ENCODE measurements around the gene FARS2. TPM values are rescaled to one million over a fixed set of nuclear protein-coding genes. Genes with fewer than 3 reads are reported as not detected.
"Not testable (repeated sequence)": the region's sequence is repeated elsewhere in the genome, so short reads cannot be mapped to it uniquely, and the experiment has no call there.

The FARS2 gene
- total RNA-seq, 2 experiments from 2014 or later: 16.7 to 20.2 TPM

- ChIA-PET POLR2A (no interaction called here), CTCF (interaction anchor here (0.8 kb wide), 1 partner anchor 202 kb away, joined by 3 read pairs; no protein-coding TSS in a partner anchor)
- Mint-ChIP-seq H3K4me1 (ENCODE audit: low read depth) (no peaks in the 10 kb centered on the region), H3K27ac (no peak overlapping the region), H3K9me3 (ENCODE audit: insufficient read depth) (no peaks in the 10 kb centered on the region), H3K4me3 (no peak overlapping the region), H3K27me3 (ENCODE audit: low read depth) (no peaks in the 10 kb centered on the region), H3K36me3 (ENCODE audit: low read depth) (peaks cover 7% of the 10 kb centered on the region)
- ATAC-seq: no peak
- DNase-seq: no peak
Measured at GRCh38 chr6:5559651-5560050, 298.3 kb downstream of the FARS2 start.

DNA sequence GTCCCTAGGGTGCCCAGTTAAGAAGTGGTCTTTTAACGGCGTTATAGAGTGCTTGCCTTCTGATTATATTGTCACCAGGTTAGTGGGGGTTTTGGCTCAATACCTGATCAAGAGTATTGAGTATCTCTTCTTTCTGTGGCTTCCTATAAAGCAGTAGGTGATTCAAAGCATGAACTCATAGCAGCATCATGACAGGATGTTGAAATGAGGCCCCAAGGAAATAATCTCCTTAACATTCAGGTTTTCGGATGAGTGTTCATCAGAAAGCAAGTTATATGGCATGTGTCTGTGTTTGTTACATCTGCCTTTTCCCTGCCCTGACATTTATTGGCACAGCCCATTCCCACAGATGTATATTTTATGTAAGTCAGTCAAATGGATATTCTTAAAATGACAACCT is 301.0 kb downstream of the FARS2 start:
- ATAC-seq: no peak
- DNase-seq: no peak
- Mint-ChIP-seq H3K27ac (no peak overlapping the region), H3K4me3 (no peak overlapping the region), H3K36me3 (ENCODE audit: low read depth) (peaks cover 15% of the 10 kb centered on the region), H3K9me3 (ENCODE audit: insufficient read depth) (peaks cover 5% of the 10 kb centered on the region), H3K4me1 (ENCODE audit: low read depth) (peaks cover under 1% of the 10 kb centered on the region), H3K27me3 (ENCODE audit: low read depth) (no peaks in the 10 kb centered on the region)
- ChIA-PET CTCF (interaction anchor here (1.5 kb wide), 1 partner anchor 91 kb away, joined by 4 read pairs; no protein-coding TSS in a partner anchor), POLR2A (no interaction called here)

DNA sequence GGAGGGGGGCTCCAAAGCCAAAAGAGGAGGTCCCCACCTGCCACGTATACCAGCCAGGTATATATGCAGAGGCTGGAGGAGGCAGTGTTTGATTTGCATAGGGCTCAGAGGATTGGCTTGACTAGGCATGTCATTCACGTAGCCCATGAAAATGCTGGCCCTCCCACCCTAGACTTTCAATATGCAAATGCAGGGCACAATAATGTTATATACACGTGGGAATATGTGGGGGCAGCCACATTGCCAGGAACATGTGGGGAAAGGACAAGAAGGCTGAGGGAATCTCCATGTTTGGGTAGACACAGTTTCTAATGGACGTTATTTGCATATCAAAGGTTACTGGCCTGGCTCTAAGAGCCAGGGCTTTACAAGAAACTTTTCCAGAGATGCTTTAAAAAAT is 301.8 kb downstream of the FARS2 start:
- Mint-ChIP-seq H3K36me3 (ENCODE audit: low read depth) (peaks cover 15% of the 10 kb centered on the region), H3K9me3 (ENCODE audit: insufficient read depth) (peaks cover 5% of the 10 kb centered on the region), H3K4me3 (no peak overlapping the region), H3K27ac (no peak overlapping the region), H3K4me1 (ENCODE audit: low read depth) (peaks cover 8% of the 10 kb centered on the region), H3K27me3 (ENCODE audit: low read depth) (no peaks in the 10 kb centered on the region)
- POLR2A ChIA-PET: no interaction called here
- DNase-seq (no peak), ATAC-seq (no peak)
- CTCF ChIA-PET: no interaction called here

DNA sequence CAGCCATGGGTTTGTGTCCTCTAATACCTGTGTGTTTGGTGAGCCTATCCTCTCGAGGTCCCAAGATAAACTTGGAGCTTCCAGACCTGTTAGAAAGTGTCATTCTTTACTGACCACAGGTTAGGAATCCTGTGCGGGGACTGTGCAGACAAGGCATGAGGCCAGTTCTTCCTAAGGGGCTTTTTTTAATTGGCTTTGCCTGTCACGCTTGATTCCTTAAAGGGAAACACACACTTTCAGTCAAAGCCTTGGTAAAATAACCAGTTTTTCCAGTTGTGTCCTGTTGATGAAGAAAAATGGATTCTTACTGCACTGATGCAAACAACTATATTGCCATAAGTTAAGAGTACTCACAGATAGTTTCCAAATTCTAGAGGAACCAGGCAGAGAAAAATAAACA is 303.4 kb downstream of the FARS2 start:
- H3K4me1 Mint-ChIP-seq (ENCODE audit: low read depth); POLR2A ChIA-PET; H3K9me3 Mint-ChIP-seq (ENCODE audit: insufficient read depth); H3K4me3 Mint-ChIP-seq; ATAC-seq; H3K27me3 Mint-ChIP-seq (ENCODE audit: low read depth); CTCF ChIA-PET; DNase-seq; H3K27ac Mint-ChIP-seq: not testable (repeated sequence)
- peaks cover 15% of the 10 kb centered on the region for H3K36me3 Mint-ChIP-seq (ENCODE audit: low read depth)

GRCh38 chr6:5565971-5566370 is 304.7 kb downstream of the FARS2 start:
- H3K4me1 Mint-ChIP-seq (ENCODE audit: low read depth): peaks cover 8% of the 10 kb centered on the region
- ChIA-PET POLR2A (no interaction called here), CTCF (no interaction called here)
- H3K36me3 Mint-ChIP-seq (ENCODE audit: low read depth): peaks cover 15% of the 10 kb centered on the region
- H3K9me3 Mint-ChIP-seq (ENCODE audit: insufficient read depth): peaks cover 5% of the 10 kb centered on the region
- ATAC-seq (no peak), DNase-seq (no peak)
- H3K4me3 Mint-ChIP-seq: no peak overlapping the region
- no peak overlapping the region for H3K27ac Mint-ChIP-seq
- no peaks in the 10 kb centered on the region for H3K27me3 Mint-ChIP-seq (ENCODE audit: low read depth)

- ChIA-PET POLR2A (no interaction called here), CTCF (no interaction called here)
- no peak overlapping the region for H3K27ac Mint-ChIP-seq
- H3K27me3 Mint-ChIP-seq (ENCODE audit: low read depth): no peaks in the 10 kb centered on the region
- peaks cover 15% of the 10 kb centered on the region for H3K36me3 Mint-ChIP-seq (ENCODE audit: low read depth)
- DNase-seq (no peak), ATAC-seq (no peak)
- peaks cover 8% of the 10 kb centered on the region for H3K4me1 Mint-ChIP-seq (ENCODE audit: low read depth)
- no peak overlapping the region for H3K4me3 Mint-ChIP-seq
- H3K9me3 Mint-ChIP-seq (ENCODE audit: insufficient read depth): peaks cover 5% of the 10 kb centered on the region
Measured at GRCh38 chr6:5566718-5567117, 305.4 kb downstream of the FARS2 start.

DNA sequence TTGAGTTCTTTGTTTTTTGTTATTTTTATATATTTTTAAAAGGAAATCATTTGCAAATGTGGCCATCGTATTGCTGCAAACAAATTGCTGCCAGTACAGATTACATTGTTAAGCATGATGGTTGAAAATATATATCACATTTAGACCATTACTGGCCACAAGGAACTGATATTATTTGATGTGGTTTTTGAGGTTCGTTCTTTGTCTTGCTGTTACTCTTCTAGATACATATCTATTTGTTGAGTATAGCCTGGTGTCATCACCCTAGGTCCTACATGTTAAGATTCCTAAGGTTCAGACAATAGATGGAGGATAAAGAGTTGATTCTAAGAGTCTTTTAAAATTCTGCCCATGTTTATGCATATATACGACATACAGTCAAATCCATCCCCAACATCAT is 306.0 kb downstream of the FARS2 start:
- H3K36me3 Mint-ChIP-seq (ENCODE audit: low read depth): peaks cover 15% of the 10 kb centered on the region
- ChIA-PET CTCF (no interaction called here), POLR2A (no interaction called here)
- peaks cover 5% of the 10 kb centered on the region for H3K9me3 Mint-ChIP-seq (ENCODE audit: insufficient read depth)
- no peak overlapping the region for H3K4me3 Mint-ChIP-seq
- no peak overlapping the region for H3K27ac Mint-ChIP-seq
- DNase-seq (no peak), ATAC-seq (no peak)
- no peaks in the 10 kb centered on the region for H3K27me3 Mint-ChIP-seq (ENCODE audit: low read depth)
- peaks cover 8% of the 10 kb centered on the region for H3K4me1 Mint-ChIP-seq (ENCODE audit: low read depth)

DNA sequence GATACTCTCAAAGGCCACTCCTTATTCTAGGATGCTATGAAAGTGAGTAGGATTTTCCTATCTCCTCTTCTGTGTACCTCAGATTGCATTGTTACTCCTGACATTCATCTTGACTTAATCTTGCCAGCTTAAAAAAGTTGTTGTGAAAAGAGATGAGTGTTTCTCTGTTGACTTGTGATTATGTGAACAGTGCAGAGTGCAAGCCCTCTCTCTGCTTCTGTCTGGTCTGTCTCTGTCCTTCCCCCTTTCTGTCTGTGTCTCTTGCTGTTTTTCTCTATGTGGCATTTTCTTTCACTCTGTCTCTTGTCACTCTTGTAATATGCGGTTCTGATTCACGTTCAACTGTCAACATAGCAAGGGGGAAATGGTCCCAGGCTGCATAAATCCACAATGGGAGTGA is 306.6 kb downstream of the FARS2 start:
- POLR2A ChIA-PET: no interaction called here
- no peak for ATAC-seq
- Mint-ChIP-seq H3K27ac (no peak overlapping the region), H3K36me3 (ENCODE audit: low read depth) (peaks cover 19% of the 10 kb centered on the region), H3K9me3 (ENCODE audit: insufficient read depth) (peaks cover 5% of the 10 kb centered on the region), H3K4me3 (no peak overlapping the region), H3K27me3 (ENCODE audit: low read depth) (no peaks in the 10 kb centered on the region), H3K4me1 (ENCODE audit: low read depth) (peaks cover 8% of the 10 kb centered on the region)
- no peak for DNase-seq
- CTCF ChIA-PET: no interaction called here

GRCh38 chr6:5569491-5569890 is 308.2 kb downstream of the FARS2 start:
- Mint-ChIP-seq H3K9me3 (ENCODE audit: insufficient read depth) (peaks cover 5% of the 10 kb centered on the region), H3K27me3 (ENCODE audit: low read depth) (no peaks in the 10 kb centered on the region), H3K27ac (no peak overlapping the region), H3K36me3 (ENCODE audit: low read depth) (peaks cover 16% of the 10 kb centered on the region), H3K4me3 (no peak overlapping the region), H3K4me1 (ENCODE audit: low read depth) (peaks cover 8% of the 10 kb centered on the region)
- ChIA-PET CTCF (no interaction called here), POLR2A (interaction anchor here (0.8 kb wide), 1 partner anchor 75 kb away, joined by 3 read pairs; no protein-coding TSS in a partner anchor)
- no peak for ATAC-seq
- DNase-seq: no peak

GRCh38 chr6:5570641-5571040 is 309.3 kb downstream of the FARS2 start:
- Mint-ChIP-seq H3K36me3 (ENCODE audit: low read depth) (peaks cover 13% of the 10 kb centered on the region), H3K9me3 (ENCODE audit: insufficient read depth) (peaks cover 5% of the 10 kb centered on the region), H3K4me3 (no peak overlapping the region), H3K4me1 (ENCODE audit: low read depth) (peaks cover 8% of the 10 kb centered on the region), H3K27ac (no peak overlapping the region), H3K27me3 (ENCODE audit: low read depth) (no peaks in the 10 kb centered on the region)
- POLR2A ChIA-PET: no interaction called here
- CTCF ChIA-PET: no interaction called here
- ATAC-seq (no peak), DNase-seq (no peak)

GRCh38 chr6:5580736-5581581 is 319.6 kb downstream of the FARS2 start:
- POLR2A ChIA-PET: no interaction called here
- Mint-ChIP-seq H3K27me3 (ENCODE audit: low read depth) (no peaks in the 10 kb centered on the region), H3K36me3 (ENCODE audit: low read depth) (peaks cover 2% of the 10 kb centered on the region), H3K9me3 (ENCODE audit: insufficient read depth) (peaks cover 3% of the 10 kb centered on the region), H3K4me3 (no peak overlapping the region), H3K4me1 (ENCODE audit: low read depth) (peaks cover 17% of the 10 kb centered on the region), H3K27ac (peak overlapping the region; percentile 61)
- CTCF ChIA-PET: interaction anchor here (0.8 kb wide), 1 partner anchor 110 kb away, joined by 3 read pairs; no protein-coding TSS in a partner anchor
- no peak for ATAC-seq
- DNase-seq: peak; percentile 22

DNA sequence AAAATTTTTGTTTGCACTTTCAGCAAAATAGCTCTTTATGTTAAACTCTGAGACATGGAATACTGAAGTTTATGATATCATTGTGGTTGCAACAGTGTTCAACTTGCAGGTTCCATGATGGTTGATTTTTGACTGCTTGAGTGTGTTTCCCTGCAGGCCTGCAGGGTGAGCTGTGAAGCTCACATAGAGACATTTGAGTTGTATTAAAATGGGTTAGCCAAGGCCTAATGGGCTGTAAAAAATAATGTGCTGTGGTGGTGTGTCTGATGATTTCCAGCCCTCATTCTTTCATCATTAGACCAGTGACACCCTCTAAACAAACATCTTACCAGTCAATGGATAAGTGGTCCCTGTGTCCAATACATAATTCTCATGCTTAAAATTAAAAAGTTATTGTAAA is 321.4 kb downstream of the FARS2 start:
- ATAC-seq (no peak), DNase-seq (no peak)
- peaks cover 17% of the 10 kb centered on the region for H3K9me3 Mint-ChIP-seq (ENCODE audit: insufficient read depth)
- POLR2A ChIA-PET: no interaction called here
- CTCF ChIA-PET: no interaction called here
- H3K27ac Mint-ChIP-seq: no peak overlapping the region
- H3K4me3 Mint-ChIP-seq: no peak overlapping the region
- peaks cover 17% of the 10 kb centered on the region for H3K4me1 Mint-ChIP-seq (ENCODE audit: low read depth)
- H3K36me3 Mint-ChIP-seq (ENCODE audit: low read depth): peaks cover 6% of the 10 kb centered on the region
- H3K27me3 Mint-ChIP-seq (ENCODE audit: low read depth): no peaks in the 10 kb centered on the region

- ChIA-PET CTCF (no interaction called here), POLR2A (no interaction called here)
- H3K9me3 Mint-ChIP-seq (ENCODE audit: insufficient read depth): peaks cover 17% of the 10 kb centered on the region
- H3K27me3 Mint-ChIP-seq (ENCODE audit: low read depth): no peaks in the 10 kb centered on the region
- H3K4me3 Mint-ChIP-seq: no peak overlapping the region
- H3K4me1 Mint-ChIP-seq (ENCODE audit: low read depth): peaks cover 17% of the 10 kb centered on the region
- DNase-seq: no peak
- H3K36me3 Mint-ChIP-seq (ENCODE audit: low read depth): peaks cover 6% of the 10 kb centered on the region
- no peak for ATAC-seq
- H3K27ac Mint-ChIP-seq: no peak overlapping the region
Measured at GRCh38 chr6:5583528-5583927, 322.2 kb downstream of the FARS2 start.
